Measurements from ENCODE around the gene ZNF275. TPM values are rescaled to one million over a fixed set of nuclear protein-coding genes. Genes with fewer than 3 reads are reported as not detected.

Gene ZNF275
- total RNA-seq, 1 experiment from 2014 or later, result 9.8 TPM

DNA sequence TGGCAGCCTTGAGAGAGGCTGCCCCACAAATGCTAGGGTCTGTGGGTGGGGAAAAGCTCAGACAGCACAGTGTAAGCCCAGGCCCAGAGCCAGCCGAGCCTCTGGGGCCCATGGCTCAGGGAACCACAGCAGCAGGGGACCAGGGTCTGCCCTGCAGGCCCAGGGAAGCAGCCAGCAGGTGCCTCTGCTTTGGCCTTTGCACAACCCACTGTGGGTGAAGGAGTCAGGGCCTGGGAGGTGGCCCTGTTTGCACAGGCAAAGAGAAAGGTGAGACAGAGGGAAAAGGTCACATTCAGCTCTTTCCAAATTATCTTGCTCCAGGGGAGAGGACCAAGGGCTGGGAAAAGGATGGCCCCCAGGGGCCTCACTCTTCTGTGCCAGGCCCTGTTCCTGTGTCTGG, 21.1 kb upstream of the ZNF275 start (continued):
- TF ChIP-seq, protein P1, sequence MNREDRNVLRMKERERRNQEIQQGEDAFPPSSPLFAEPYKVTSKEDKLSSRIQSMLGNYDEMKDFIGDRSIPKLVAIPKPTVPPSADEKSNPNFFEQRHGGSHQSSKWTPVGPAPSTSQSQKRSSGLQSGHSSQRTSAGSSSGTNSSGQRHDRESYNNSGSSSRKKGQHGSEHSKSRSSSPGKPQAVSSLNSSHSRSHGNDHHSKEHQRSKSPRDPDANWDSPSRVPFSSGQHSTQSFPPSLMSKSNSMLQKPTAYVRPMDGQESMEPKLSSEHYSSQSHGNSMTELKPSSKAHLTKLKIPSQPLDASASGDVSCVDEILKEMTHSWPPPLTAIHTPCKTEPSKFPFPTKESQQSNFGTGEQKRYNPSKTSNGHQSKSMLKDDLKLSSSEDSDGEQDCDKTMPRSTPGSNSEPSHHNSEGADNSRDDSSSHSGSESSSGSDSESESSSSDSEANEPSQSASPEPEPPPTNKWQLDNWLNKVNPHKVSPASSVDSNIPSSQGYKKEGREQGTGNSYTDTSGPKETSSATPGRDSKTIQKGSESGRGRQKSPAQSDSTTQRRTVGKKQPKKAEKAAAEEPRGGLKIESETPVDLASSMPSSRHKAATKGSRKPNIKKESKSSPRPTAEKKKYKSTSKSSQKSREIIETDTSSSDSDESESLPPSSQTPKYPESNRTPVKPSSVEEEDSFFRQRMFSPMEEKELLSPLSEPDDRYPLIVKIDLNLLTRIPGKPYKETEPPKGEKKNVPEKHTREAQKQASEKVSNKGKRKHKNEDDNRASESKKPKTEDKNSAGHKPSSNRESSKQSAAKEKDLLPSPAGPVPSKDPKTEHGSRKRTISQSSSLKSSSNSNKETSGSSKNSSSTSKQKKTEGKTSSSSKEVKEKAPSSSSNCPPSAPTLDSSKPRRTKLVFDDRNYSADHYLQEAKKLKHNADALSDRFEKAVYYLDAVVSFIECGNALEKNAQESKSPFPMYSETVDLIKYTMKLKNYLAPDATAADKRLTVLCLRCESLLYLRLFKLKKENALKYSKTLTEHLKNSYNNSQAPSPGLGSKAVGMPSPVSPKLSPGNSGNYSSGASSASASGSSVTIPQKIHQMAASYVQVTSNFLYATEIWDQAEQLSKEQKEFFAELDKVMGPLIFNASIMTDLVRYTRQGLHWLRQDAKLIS (CRISPR knock-in tag; IDR thresholded peaks at IDR 0.05; ENCODE audit: borderline replicate concordance), result no peak
- TF ChIP-seq JAZF1 (CRISPR knock-in tag; IDR thresholded peaks at IDR 0.05) (no peak), SP1 (CRISPR knock-in tag; conservative IDR thresholded peaks at IDR 0.05) (no peak), KAT7 (CRISPR knock-in tag; IDR thresholded peaks at IDR 0.05; ENCODE audit: borderline replicate concordance) (no peak)
- TF ChIP-seq, protein P2, sequence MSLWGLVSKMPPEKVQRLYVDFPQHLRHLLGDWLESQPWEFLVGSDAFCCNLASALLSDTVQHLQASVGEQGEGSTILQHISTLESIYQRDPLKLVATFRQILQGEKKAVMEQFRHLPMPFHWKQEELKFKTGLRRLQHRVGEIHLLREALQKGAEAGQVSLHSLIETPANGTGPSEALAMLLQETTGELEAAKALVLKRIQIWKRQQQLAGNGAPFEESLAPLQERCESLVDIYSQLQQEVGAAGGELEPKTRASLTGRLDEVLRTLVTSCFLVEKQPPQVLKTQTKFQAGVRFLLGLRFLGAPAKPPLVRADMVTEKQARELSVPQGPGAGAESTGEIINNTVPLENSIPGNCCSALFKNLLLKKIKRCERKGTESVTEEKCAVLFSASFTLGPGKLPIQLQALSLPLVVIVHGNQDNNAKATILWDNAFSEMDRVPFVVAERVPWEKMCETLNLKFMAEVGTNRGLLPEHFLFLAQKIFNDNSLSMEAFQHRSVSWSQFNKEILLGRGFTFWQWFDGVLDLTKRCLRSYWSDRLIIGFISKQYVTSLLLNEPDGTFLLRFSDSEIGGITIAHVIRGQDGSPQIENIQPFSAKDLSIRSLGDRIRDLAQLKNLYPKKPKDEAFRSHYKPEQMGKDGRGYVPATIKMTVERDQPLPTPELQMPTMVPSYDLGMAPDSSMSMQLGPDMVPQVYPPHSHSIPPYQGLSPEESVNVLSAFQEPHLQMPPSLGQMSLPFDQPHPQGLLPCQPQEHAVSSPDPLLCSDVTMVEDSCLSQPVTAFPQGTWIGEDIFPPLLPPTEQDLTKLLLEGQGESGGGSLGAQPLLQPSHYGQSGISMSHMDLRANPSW (CRISPR knock-in tag; conservative IDR thresholded peaks at IDR 0.05; ENCODE audit: low read depth), result no peak
- TF ChIP-seq, protein P3, sequence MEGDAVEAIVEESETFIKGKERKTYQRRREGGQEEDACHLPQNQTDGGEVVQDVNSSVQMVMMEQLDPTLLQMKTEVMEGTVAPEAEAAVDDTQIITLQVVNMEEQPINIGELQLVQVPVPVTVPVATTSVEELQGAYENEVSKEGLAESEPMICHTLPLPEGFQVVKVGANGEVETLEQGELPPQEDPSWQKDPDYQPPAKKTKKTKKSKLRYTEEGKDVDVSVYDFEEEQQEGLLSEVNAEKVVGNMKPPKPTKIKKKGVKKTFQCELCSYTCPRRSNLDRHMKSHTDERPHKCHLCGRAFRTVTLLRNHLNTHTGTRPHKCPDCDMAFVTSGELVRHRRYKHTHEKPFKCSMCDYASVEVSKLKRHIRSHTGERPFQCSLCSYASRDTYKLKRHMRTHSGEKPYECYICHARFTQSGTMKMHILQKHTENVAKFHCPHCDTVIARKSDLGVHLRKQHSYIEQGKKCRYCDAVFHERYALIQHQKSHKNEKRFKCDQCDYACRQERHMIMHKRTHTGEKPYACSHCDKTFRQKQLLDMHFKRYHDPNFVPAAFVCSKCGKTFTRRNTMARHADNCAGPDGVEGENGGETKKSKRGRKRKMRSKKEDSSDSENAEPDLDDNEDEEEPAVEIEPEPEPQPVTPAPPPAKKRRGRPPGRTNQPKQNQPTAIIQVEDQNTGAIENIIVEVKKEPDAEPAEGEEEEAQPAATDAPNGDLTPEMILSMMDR (IDR thresholded peaks at IDR 0.05), result no peak

DNA sequence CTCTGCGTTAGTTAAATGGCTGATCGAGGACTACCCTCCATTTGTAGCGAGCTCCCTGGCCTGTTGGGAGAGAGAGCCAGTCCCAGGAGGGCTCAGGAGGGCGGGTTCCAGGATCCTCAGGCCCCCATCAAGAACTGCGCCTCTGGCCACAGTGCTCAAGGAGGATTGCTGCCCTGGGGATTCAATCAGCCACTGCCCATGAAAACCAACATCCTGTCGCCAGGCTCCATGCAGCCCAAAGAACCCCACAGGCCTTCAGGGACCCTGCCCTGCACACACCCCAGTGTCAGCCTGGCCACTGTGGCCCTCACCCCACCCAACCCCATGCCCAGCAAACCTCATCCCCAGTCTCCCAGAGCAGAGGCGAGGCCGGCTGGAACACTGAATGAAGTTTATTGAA, 16.6 kb upstream of the ZNF275 start:
- ATAC-seq (no peak), DNase-seq (ENCODE audit: low spot score) (no peak)
- POLR2A ChIA-PET, result no interaction called here
- Mint-ChIP-seq H3K4me3 (no peak overlapping the region), H3K36me3 (no peaks in the 10 kb centered on the region), H3K27ac (no peak overlapping the region), H3K9me3 (no peaks in the 10 kb centered on the region), H3K4me1 (no peaks in the 10 kb centered on the region), H3K27me3 (ENCODE audit: low read depth) (peaks cover 25% of the 10 kb centered on the region)
- CTCF ChIA-PET, result no interaction called here
- TF ChIP-seq ATF1 (CRISPR knock-in tag; IDR thresholded peaks at IDR 0.05), result no peak
- TF ChIP-seq, protein P4, sequence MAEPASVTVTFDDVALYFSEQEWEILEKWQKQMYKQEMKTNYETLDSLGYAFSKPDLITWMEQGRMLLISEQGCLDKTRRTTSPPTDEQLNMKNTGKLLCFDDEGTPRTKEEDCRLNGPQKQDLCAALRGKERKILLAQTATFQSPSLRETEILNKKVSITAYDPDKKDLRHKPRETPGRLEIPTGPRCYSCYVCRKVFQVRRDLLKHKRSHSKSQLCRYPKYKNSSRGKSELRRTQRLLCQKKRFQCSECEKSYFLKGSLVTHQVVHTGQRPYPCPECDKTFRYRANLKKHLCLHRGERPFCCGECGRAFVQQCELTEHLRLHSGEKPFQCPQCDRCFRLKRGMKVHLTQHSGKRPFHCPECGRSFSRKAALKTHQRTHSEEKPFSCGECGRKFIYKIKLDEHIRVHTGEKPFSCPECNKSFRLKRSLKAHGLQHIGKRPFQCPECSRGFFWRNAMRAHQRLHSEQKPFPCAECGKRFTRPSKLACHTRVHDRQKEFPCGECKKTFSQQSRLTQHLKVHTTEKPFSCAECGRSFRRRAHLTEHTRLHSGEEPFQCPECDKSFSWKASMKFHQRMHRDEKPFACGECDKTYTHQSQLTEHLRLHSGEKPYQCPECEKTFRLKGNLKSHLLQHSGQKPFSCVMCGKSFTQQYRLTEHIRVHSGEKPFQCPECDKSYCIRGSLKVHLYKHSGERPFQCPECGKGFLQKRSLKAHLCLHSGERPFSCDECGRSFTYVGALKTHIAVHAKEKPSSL (CRISPR knock-in tag; conservative IDR thresholded peaks at IDR 0.05), result no peak
- TF ChIP-seq, protein P5, sequence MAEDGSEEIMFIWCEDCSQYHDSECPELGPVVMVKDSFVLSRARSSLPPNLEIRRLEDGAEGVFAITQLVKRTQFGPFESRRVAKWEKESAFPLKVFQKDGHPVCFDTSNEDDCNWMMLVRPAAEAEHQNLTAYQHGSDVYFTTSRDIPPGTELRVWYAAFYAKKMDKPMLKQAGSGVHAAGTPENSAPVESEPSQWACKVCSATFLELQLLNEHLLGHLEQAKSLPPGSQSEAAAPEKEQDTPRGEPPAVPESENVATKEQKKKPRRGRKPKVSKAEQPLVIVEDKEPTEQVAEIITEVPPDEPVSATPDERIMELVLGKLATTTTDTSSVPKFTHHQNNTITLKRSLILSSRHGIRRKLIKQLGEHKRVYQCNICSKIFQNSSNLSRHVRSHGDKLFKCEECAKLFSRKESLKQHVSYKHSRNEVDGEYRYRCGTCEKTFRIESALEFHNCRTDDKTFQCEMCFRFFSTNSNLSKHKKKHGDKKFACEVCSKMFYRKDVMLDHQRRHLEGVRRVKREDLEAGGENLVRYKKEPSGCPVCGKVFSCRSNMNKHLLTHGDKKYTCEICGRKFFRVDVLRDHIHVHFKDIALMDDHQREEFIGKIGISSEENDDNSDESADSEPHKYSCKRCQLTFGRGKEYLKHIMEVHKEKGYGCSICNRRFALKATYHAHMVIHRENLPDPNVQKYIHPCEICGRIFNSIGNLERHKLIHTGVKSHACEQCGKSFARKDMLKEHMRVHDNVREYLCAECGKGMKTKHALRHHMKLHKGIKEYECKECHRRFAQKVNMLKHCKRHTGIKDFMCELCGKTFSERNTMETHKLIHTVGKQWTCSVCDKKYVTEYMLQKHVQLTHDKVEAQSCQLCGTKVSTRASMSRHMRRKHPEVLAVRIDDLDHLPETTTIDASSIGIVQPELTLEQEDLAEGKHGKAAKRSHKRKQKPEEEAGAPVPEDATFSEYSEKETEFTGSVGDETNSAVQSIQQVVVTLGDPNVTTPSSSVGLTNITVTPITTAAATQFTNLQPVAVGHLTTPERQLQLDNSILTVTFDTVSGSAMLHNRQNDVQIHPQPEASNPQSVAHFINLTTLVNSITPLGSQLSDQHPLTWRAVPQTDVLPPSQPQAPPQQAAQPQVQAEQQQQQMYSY (CRISPR knock-in tag; IDR thresholded peaks at IDR 0.05), result no peak
- no peak for TF ChIP-seq GRHL2 (CRISPR knock-in tag; IDR thresholded peaks at IDR 0.05; ENCODE audit: insufficient replicate concordance, severe bottlenecking)
- TF ChIP-seq PRRX2 (CRISPR knock-in tag; IDR thresholded peaks at IDR 0.05), result no peak
- TF ChIP-seq, protein P6, sequence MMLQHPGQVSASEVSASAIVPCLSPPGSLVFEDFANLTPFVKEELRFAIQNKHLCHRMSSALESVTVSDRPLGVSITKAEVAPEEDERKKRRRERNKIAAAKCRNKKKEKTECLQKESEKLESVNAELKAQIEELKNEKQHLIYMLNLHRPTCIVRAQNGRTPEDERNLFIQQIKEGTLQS (CRISPR knock-in tag; conservative IDR thresholded peaks at IDR 0.05), result no peak
- TF ChIP-seq ZNF396 (CRISPR knock-in tag; IDR thresholded peaks at IDR 0.05; ENCODE audit: borderline replicate concordance), result no peak
- TF ChIP-seq FOXJ3 (CRISPR knock-in tag; IDR thresholded peaks at IDR 0.05; ENCODE audit: borderline replicate concordance), result no peak
- TF ChIP-seq, protein P7, sequence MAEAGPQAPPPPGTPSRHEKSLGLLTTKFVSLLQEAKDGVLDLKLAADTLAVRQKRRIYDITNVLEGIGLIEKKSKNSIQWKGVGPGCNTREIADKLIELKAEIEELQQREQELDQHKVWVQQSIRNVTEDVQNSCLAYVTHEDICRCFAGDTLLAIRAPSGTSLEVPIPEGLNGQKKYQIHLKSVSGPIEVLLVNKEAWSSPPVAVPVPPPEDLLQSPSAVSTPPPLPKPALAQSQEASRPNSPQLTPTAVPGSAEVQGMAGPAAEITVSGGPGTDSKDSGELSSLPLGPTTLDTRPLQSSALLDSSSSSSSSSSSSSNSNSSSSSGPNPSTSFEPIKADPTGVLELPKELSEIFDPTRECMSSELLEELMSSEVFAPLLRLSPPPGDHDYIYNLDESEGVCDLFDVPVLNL (CRISPR knock-in tag; IDR thresholded peaks at IDR 0.05; ENCODE audit: borderline replicate concordance, low read depth), result no peak
- TF ChIP-seq ZNF263 (CRISPR knock-in tag; IDR thresholded peaks at IDR 0.05; ENCODE audit: low read depth), result no peak
- TF ChIP-seq, protein P3 (IDR thresholded peaks at IDR 0.05), result no peak
- TF ChIP-seq SMAD4 (CRISPR knock-in tag; IDR thresholded peaks at IDR 0.05), result no peak
- no peak for TF ChIP-seq IRF2 (CRISPR knock-in tag; IDR thresholded peaks at IDR 0.05; ENCODE audit: borderline replicate concordance, low read depth)

Measured in WTC11 (cell line).